ENCODE measurements around the gene TBL1X.

The TBL1X gene

DNA sequence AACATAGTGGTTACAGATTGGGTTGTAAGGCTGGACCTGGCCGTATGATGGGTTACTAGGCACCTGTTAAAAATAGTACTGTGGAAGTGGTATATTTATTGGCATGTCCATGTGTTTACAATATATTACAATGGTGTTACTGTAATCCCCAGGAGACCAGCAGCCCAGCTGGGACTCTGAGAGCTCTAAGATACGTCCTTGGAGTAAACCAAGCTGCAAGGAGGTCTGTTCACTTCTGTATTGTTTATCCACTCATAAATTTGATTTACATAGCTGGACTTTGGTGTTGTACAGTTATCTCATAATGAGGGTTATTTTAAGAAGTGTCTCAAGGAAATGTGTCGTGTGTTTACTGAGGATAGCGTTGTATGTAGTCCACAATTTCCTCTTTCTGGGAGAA lies 93.8 kb downstream of the TBL1X start:
- TF ChIP-seq, protein P1, sequence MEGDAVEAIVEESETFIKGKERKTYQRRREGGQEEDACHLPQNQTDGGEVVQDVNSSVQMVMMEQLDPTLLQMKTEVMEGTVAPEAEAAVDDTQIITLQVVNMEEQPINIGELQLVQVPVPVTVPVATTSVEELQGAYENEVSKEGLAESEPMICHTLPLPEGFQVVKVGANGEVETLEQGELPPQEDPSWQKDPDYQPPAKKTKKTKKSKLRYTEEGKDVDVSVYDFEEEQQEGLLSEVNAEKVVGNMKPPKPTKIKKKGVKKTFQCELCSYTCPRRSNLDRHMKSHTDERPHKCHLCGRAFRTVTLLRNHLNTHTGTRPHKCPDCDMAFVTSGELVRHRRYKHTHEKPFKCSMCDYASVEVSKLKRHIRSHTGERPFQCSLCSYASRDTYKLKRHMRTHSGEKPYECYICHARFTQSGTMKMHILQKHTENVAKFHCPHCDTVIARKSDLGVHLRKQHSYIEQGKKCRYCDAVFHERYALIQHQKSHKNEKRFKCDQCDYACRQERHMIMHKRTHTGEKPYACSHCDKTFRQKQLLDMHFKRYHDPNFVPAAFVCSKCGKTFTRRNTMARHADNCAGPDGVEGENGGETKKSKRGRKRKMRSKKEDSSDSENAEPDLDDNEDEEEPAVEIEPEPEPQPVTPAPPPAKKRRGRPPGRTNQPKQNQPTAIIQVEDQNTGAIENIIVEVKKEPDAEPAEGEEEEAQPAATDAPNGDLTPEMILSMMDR (conservative IDR thresholded peaks at IDR 0.05): no peak
- no peak overlapping the region for H3K27ac ChIP-seq

DNA sequence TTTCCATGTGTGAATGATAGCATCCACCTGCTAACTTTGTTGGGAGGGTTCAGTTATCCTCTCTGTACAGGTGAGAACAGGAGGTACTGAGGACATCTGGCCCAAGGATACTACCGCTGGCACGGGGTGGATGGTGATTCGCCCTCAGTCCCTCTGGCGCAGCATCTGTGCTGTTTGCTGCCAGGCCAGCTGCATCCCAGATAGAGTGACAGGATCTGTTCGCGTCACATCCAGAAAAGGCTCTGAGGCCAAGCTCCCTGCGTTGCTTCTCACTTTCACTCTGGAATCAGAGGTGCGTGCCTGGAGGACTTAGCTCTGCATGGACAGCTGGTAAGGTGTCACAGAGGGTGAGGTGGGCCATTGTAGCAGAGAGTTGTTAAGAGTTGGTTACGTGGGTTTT lies 95.4 kb downstream of the TBL1X start:
- H3K27ac ChIP-seq: no peak overlapping the region
- TF ChIP-seq, protein P1 (conservative IDR thresholded peaks at IDR 0.05): no peak

DNA sequence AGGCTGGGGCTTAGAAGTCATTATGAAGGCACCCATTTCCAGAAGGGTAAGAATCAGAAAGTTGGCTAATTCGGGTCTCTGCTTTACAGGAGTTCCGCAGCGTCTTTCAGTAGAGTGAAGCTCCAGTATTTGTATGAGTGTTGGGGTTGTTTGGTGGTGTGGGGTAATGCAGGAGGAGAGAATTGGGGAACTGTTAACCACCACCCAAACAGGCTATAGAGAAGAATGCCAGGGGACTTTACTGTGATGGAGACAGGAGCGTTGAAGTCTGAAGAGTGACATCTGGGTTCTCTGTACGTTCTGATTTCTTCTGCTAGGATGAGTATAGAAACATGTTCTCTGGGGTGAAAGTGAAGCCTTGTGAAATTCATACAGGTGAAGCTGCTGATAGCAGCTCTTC lies 96.3 kb downstream of the TBL1X start:
- H3K27ac ChIP-seq: no peak overlapping the region
- TF ChIP-seq, protein P1 (conservative IDR thresholded peaks at IDR 0.05): no peak

DNA sequence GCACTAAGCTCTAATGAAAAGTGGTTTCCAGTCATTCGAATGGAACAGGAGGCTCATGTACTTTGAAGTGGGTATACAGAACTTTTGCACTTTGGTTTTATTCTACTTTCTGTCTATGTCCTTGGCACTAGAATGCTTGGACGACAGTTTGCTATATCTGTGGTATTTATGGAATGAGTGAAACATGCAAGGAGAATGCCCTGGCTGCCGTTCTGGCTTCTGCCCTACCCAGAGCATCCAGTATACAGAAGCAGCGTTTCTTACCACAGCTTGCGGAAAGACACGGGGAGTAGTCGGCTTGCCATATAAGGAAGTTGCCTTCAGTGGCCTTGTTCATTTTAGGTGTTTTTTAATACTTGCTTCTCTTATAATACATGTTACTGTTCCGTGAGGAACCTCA lies 98.0 kb downstream of the TBL1X start:
- no peak overlapping the region for H3K27ac ChIP-seq
- TF ChIP-seq, protein P1 (conservative IDR thresholded peaks at IDR 0.05): no peak

DNA sequence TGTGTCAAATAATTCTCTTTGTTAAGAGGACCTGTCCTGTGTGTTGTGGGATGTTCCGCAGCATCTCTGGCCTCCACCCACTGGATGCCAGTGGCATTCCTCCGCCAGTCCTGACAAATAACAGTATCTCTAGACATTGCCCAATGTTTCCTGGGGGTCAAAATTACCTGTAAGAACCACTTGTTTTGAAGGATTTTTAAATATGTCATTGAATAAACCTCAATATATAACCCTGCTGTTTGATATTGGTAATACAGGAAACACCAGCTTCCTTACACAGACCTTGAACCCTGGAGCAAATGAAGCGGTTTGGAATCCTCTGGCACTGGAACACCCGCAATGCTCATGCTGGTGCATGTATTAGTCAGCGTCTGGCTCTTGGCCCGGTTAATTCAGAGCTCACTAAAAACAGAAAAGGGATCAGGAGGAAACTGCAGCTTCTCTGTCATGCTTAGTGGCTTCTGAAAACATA lies 101.3 kb downstream of the TBL1X start:
- TF ChIP-seq, protein P1 (conservative IDR thresholded peaks at IDR 0.05): no peak
- no peak overlapping the region for H3K27ac ChIP-seq

DNA sequence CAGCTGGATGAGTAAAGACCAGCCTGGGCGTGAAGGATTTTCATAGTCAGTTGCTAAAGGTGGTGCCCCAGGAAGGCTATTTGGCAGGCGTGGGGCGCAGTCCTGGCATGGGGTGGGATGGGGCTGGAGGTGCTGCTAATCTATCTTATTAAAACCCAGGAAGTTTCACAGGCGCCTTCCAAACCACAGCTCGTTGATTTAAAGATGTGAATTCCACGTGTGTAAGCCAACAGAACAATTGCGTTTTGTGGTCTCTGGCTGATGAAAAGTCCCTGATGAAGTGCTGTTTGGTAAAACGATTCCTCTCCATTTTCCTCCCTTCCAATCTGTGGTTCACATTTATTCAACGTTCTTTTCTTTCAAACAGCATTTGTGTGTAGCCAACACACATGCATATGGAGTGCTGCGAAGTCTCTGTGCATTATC lies 105.0 kb downstream of the TBL1X start:
- H3K27ac ChIP-seq: peak overlapping the region; percentile 24; the same call in 1 of the 2 replicates

DNA sequence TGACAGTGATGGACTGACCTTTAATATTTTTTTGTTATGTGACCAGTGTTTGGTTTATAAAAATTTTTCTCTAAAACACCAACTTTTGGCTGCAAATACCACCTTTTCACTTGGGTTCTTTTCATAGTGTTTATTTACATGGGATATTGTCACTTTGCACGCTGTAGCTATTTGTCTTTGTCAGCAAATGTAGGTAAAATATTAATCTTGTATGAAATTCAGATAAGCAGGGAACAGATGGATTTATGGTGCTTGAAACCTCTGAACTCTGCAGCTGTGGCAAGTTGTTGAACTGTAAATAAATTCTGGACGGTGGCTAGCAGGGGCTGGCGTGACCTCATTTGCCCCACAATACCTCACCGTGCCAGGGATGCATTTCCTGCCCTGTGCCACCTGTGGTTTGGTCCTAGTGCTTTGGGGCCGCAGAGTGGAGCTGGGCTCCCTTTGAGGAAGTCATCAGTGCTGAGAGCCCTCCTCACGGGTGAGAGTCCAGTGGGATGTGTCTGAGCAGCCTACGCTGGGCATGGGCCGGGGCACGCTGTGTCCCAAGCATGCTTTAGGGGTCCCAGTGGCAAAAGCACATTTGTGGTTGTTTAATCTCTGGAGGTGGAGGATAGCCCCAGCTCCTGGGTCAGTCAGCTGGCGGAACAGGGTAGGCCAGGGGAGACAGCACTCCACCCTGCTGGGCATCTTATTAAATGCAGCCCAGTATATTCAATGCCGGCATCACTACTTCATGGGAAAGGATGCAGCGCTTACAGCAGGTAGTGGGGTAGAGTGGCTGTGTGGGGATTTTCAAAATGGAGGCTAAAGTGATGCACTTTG lies 108.6 kb downstream of the TBL1X start:
- TF ChIP-seq, protein P1 (conservative IDR thresholded peaks at IDR 0.05): peak; percentile 27; the same call in 1 of the 2 replicates
- peak overlapping the region; percentile 51 for H3K27ac ChIP-seq

More for the DNA sequence above, 105.0 kb downstream of the TBL1X start:
- TF ChIP-seq, protein P1 (conservative IDR thresholded peaks at IDR 0.05): no peak

Measured in VCaP (cell line).